ENCODE measurements around the gene RXFP4.
"Not testable (repeated sequence)": the region's sequence is repeated elsewhere in the genome, so short reads cannot be mapped to it uniquely, and the experiment has no call there.

Gene RXFP4

GRCh38 chr1:155983191-155984024 lies 42.0 kb downstream of the RXFP4 start:
- no peak for TF ChIP-seq CTCF (IDR thresholded peaks at IDR 0.05; ENCODE audit: insufficient read depth, low read depth, low read length, missing control alignments)
- peak; percentile 80 for DNase-seq (ENCODE audit: low read depth)
- H3K4me3 ChIP-seq (ENCODE audit: low read length) = no peak overlapping the region

- TF ChIP-seq CTCF (IDR thresholded peaks at IDR 0.05; ENCODE audit: insufficient read depth, low read depth, low read length, missing control alignments) = no peak
- H3K4me3 ChIP-seq (ENCODE audit: low read length) = no peak overlapping the region
- DNase-seq (ENCODE audit: low read depth) = no peak
These were observed 42.9 kb downstream of the RXFP4 start for GRCh38 chr1:155984341-155984740.

GRCh38 chr1:155984903-155985645 lies 43.6 kb downstream of the RXFP4 start:
- not testable (repeated sequence) for H3K4me3 ChIP-seq (ENCODE audit: low read length); DNase-seq (ENCODE audit: low read depth)

- no peak overlapping the region for H3K4me3 ChIP-seq (ENCODE audit: low read length)
- peak; percentile 69 for DNase-seq (ENCODE audit: low read depth)
These were observed 48.0 kb downstream of the RXFP4 start for GRCh38 chr1:155989242-155990004.

GRCh38 chr1:155990005-155990739 lies 48.7 kb downstream of the RXFP4 start:
- no peak for TF ChIP-seq CTCF (IDR thresholded peaks at IDR 0.05; ENCODE audit: insufficient read depth, low read depth, low read length, missing control alignments)
- no peak overlapping the region for H3K4me3 ChIP-seq (ENCODE audit: low read length)
- no peak for DNase-seq (ENCODE audit: low read depth)

More at GRCh38 chr1:155989242-155990004, 48.0 kb downstream of the RXFP4 start:
- peak; percentile 99 for TF ChIP-seq CTCF (IDR thresholded peaks at IDR 0.05; ENCODE audit: insufficient read depth, low read depth, low read length, missing control alignments)
